Cardiac muscle cell (in vitro differentiated cells and primary cell): ENCODE data around the gene LAMP1. TPM values are rescaled to one million over a fixed set of nuclear protein-coding genes. Genes with fewer than 3 reads are reported as not detected.

Source experiments
- DNase-seq, 2 donors: peaks; one replicate each; pipeline versions ENCODE4 v3.0.0 to v3.0.0-alpha.2; 2010 to 2017; ENCODE audit warnings: low read depth in 1 of 2, low spot score in 1 of 2
- H3K27ac ChIP-seq: fragments of 200-600 bp; sonication (generic); 2 replicates; pipeline ENCODE4 v1.5.1; 2016
- H3K27me3 ChIP-seq: fragments of 200-600 bp; sonication (generic); 2 replicates; pipeline ENCODE4 v1.6.0; 2016; ENCODE audit warnings: control low read depth
- H3K36me3 ChIP-seq: fragments of 200-600 bp; sonication (generic); 2 replicates; pipeline ENCODE4 v1.5.1; 2016; ENCODE audit warnings: control low read depth
- H3K4me1 ChIP-seq: fragments of 200-600 bp; sonication (generic); 2 replicates; pipeline ENCODE4 v1.8.1; 2017; ENCODE audit warnings: low read depth, mild to moderate bottlenecking, mixed run types
- H3K4me3 ChIP-seq: fragments of 200-600 bp; sonication (generic); 2 replicates; pipeline ENCODE4 v1.5.1; 2016; ENCODE audit warnings: mild to moderate bottlenecking
- H3K9me3 ChIP-seq: fragments of 200-600 bp; sonication (generic); 2 replicates; pipeline ENCODE4 v1.5.1; 2017; ENCODE audit warnings: low read depth, mild to moderate bottlenecking, control low read depth
- CTCF ChIP-seq: IDR thresholded peaks from 2 replicates; pipeline ENCODE4 v1.5.1; 2012; ENCODE audit warnings: low read depth, mild to moderate bottlenecking, low read length
- polyA plus RNA-seq: library from polyadenylated mRNA; unstranded; fragments of >200 nt; fragmentation: Nextera tagmentation; extraction: Ambion mirVana; gene quantifications from 2 replicates; pipeline ENCODE4 v1.2.1, GENCODE V29; 2016
- total RNA-seq: library from RNA; depleted of rRNA; stranded (reverse); fragments of >200 nt; gene quantifications from 2 replicates; pipeline ENCODE4 v1.2.3, GENCODE V29; 2016

Gene LAMP1
- total and polyA plus RNA-seq, 2 experiments from 2014 or later: 43.8 to 83.7 TPM

- DNase-seq: peak; percentile 27 to 36
Measured at GRCh38 chr13:113292021-113292862, 4.8 kb upstream of the LAMP1 start.

GRCh38 chr13:113293686-113294085 is 3.4 kb upstream of the LAMP1 start:
- Histone ChIP-seq H3K4me3 (no peak overlapping the region), H3K9me3 (no peaks in the 10 kb centered on the region), H3K27me3 (peaks cover 12% of the 10 kb centered on the region), H3K36me3 (no peaks in the 10 kb centered on the region), H3K27ac (no peak overlapping the region), H3K4me1 (peaks cover 16% of the 10 kb centered on the region)
- no peak for TF ChIP-seq CTCF
- no peak for DNase-seq

More at GRCh38 chr13:113292021-113292862, 4.8 kb upstream of the LAMP1 start:
- Histone ChIP-seq H3K4me1 (peaks cover 5% of the 10 kb centered on the region), H3K27ac (no peak overlapping the region), H3K36me3 (no peaks in the 10 kb centered on the region), H3K9me3 (no peaks in the 10 kb centered on the region), H3K27me3 (peaks cover 12% of the 10 kb centered on the region), H3K4me3 (no peak overlapping the region)
- TF ChIP-seq CTCF: no peak

GRCh38 chr13:113295776-113296175 is 1.3 kb upstream of the LAMP1 start:
- no peak for DNase-seq
- Histone ChIP-seq H3K36me3 (no peaks in the 10 kb centered on the region), H3K9me3 (no peaks in the 10 kb centered on the region), H3K27me3 (no peaks in the 10 kb centered on the region), H3K4me3 (no peak overlapping the region), H3K4me1 (peaks cover 16% of the 10 kb centered on the region), H3K27ac (no peak overlapping the region)
- TF ChIP-seq CTCF: no peak

- peak overlapping the region; percentile 83 for H3K27ac ChIP-seq
- H3K4me3 ChIP-seq: peak overlapping the region; percentile 93
- no peaks in the 10 kb centered on the region for H3K27me3 ChIP-seq
- peaks cover 11% of the 10 kb centered on the region for H3K4me1 ChIP-seq
- no peak for TF ChIP-seq CTCF
- no peaks in the 10 kb centered on the region for H3K9me3 ChIP-seq
- DNase-seq: no peak
- H3K36me3 ChIP-seq: no peaks in the 10 kb centered on the region
Measured at GRCh38 chr13:113297370-113298042, 467 bp downstream of the LAMP1 start.

- Histone ChIP-seq H3K9me3 (no peaks in the 10 kb centered on the region), H3K4me3 (peak overlapping the region; percentile 93), H3K4me1 (peaks cover 11% of the 10 kb centered on the region), H3K27ac (peak overlapping the region; percentile 83), H3K36me3 (no peaks in the 10 kb centered on the region), H3K27me3 (no peaks in the 10 kb centered on the region)
- TF ChIP-seq CTCF: no peak
- DNase-seq: peak in 1 of 2 donors; percentile 17
Measured at GRCh38 chr13:113298043-113298945, 1.3 kb downstream of the LAMP1 start.
